Nephron (organoid): ENCODE data around the gene MFAP4.

Source experiments
- H3K27ac Mint-ChIP-seq, 3 experiments: 2 replicates each; pipeline ENCODE4 v1.8.0; 2020; ENCODE audit warnings: mixed read lengths in 3 of 3, mild to moderate bottlenecking in 2 of 3, moderate library complexity in 1 of 3
- H3K27me3 Mint-ChIP-seq: 2 replicates; pipeline ENCODE4 v1.8.0; 2021; ENCODE audit warnings: low read depth, mild to moderate bottlenecking, moderate library complexity, mixed read lengths
- H3K36me3 Mint-ChIP-seq: 2 replicates; pipeline ENCODE4 v1.8.0; 2020; ENCODE audit warnings: low read depth, mixed read lengths
- H3K4me1 Mint-ChIP-seq: 2 replicates; pipeline ENCODE4 v1.8.0; 2020; ENCODE audit warnings: mixed read lengths
- H3K4me3 Mint-ChIP-seq, 3 experiments: 2 replicates each; pipeline ENCODE4 v1.8.0; 2020; ENCODE audit warnings: mild to moderate bottlenecking in 3 of 3, mixed read lengths in 3 of 3, moderate library complexity in 2 of 3
- H3K9me3 Mint-ChIP-seq: 2 replicates; pipeline ENCODE4 v1.8.0; 2020; ENCODE audit warnings: mixed read lengths
- CTCF ChIP-seq, 3 experiments: fragments of 200-600 bp; sonication (generic); IDR thresholded peaks; one replicate each; pipeline ENCODE4 v1.5.0; 2021; ENCODE audit warnings: antibody characterized with exemption in 3 of 3; ENCODE audit not compliant: unreplicated experiment in 3 of 3

The MFAP4 gene

GRCh38 chr17:19335951-19336631 lies 50.9 kb downstream of the MFAP4 start:
- Mint-ChIP-seq H3K9me3 (no peaks in the 10 kb centered on the region), H3K27me3 (no peaks in the 10 kb centered on the region), H3K4me3 (no peak overlapping the region), H3K4me1 (peaks cover 33% of the 10 kb centered on the region), H3K27ac (no peak overlapping the region), H3K36me3 (peaks cover 16% of the 10 kb centered on the region)
- TF ChIP-seq CTCF (IDR thresholded peaks at IDR 0.05; ENCODE audit: unreplicated experiment in 3 of 3) = no peak

GRCh38 chr17:19334331-19334730 lies 52.7 kb downstream of the MFAP4 start:
- TF ChIP-seq CTCF (IDR thresholded peaks at IDR 0.05; ENCODE audit: unreplicated experiment in 3 of 3) = no peak
- H3K27ac Mint-ChIP-seq = no peak overlapping the region
- H3K4me1 Mint-ChIP-seq = peaks cover 23% of the 10 kb centered on the region
- no peaks in the 10 kb centered on the region for H3K27me3 Mint-ChIP-seq
- H3K36me3 Mint-ChIP-seq = peaks cover 33% of the 10 kb centered on the region
- no peaks in the 10 kb centered on the region for H3K9me3 Mint-ChIP-seq
- H3K4me3 Mint-ChIP-seq = no peak overlapping the region

DNA sequence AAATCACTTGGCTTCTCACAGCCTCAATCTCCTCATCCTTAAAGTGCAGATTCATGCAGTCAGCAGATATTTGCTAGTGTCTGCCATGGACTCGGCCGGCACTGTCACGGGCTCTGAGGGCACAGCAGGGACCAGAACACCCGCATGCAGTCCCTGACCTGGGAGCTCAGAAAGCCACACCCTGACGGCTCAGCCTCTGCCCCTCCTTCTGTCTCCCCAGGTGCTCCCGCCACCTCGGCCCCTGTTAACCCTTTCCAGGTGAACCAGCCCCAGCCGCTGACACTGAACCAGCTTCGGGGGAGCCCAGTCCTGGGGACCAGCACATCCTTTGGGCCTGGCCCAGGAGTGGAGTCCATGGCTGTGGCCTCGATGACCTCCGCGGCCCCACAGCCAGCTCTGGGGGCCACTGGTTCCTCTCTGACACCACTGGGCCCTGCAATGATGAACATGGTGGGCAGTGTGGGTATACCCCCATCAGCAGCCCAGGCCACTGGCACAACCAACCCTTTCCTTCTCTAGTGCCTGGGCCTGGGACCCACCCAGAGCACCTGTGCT lies 53.2 kb downstream of the MFAP4 start:
- Mint-ChIP-seq H3K4me3 (no peak overlapping the region), H3K27ac (no peak overlapping the region), H3K27me3 (no peaks in the 10 kb centered on the region), H3K9me3 (no peaks in the 10 kb centered on the region), H3K36me3 (peaks cover 33% of the 10 kb centered on the region), H3K4me1 (peaks cover 18% of the 10 kb centered on the region)
- no peak for TF ChIP-seq CTCF (IDR thresholded peaks at IDR 0.05; ENCODE audit: unreplicated experiment in 3 of 3)
